Endothelial cell of umbilical vein (primary cell): ENCODE measurements around the gene MRPL12.

Experiments used
- POLR2A ChIP-seq: IDR thresholded peaks from 2 replicates; pipeline ENCODE4 v1.6.1; 2012; ENCODE audit warnings: low read depth, mild to moderate bottlenecking, control low read depth, low read length
- TF ChIP-seq, protein P1 (sequence below), 2 donors: IDR thresholded peaks; 1 replicate in 1 of 2; 2 replicates in 1 of 2; pipeline ENCODE4 v1.5.1; 2011; ENCODE audit warnings: low read length in 2 of 2, mild to moderate bottlenecking in 2 of 2, moderate library complexity in 2 of 2, control low read depth in 1 of 2, inconsistent platforms in 1 of 2, low read depth in 1 of 2; ENCODE audit not compliant: insufficient read depth in 1 of 2; ENCODE audit errors: extremely low read depth in 1 of 2

DNA sequence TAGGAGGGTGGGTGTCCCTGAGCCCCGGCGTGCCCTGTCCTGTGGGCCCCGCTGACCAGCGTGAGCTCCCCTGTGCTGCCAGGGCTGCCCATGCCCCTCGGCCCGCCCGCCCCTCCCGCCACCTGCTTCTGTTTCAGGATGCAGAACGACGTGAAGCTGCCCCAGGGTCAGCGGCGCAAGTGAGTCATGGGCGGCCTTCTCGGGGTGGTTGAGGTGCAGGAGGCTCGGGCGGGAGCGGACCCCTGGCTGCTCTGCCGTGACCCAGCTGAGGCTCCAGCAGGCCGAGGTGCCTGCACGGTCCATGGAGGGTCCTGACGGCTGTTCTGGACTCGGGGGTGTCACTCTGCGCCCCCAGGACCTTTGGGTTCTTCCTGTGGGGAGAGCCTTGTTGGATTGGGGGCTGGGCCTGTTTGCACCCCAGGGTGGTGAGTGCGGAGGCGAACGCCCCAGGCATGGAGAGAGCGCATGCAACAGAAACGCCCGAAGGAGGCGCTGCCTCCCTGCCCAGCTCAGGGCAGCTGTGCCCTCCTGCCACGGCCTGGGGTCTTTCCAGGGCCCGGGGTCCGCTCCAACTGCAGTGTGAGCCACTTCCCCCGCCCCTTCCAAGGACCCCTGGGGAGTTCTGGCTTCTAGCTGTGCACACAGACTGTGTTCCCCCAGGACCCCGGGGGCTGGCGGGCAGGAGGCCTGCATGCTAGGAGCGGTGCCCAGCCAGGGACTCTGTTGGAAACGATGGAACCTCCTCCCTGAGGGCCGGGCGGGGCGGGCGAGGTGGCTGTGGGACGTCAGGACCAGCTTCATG, 12.9 kb downstream of the MRPL12 start:
- TF ChIP-seq, protein P1, sequence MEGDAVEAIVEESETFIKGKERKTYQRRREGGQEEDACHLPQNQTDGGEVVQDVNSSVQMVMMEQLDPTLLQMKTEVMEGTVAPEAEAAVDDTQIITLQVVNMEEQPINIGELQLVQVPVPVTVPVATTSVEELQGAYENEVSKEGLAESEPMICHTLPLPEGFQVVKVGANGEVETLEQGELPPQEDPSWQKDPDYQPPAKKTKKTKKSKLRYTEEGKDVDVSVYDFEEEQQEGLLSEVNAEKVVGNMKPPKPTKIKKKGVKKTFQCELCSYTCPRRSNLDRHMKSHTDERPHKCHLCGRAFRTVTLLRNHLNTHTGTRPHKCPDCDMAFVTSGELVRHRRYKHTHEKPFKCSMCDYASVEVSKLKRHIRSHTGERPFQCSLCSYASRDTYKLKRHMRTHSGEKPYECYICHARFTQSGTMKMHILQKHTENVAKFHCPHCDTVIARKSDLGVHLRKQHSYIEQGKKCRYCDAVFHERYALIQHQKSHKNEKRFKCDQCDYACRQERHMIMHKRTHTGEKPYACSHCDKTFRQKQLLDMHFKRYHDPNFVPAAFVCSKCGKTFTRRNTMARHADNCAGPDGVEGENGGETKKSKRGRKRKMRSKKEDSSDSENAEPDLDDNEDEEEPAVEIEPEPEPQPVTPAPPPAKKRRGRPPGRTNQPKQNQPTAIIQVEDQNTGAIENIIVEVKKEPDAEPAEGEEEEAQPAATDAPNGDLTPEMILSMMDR (IDR thresholded peaks at IDR 0.05; ENCODE audit: extremely low read depth in 1 of 2, insufficient read depth in 1 of 2, low read depth in 1 of 2, low read length in 2 of 2), result no peak
- no peak for TF ChIP-seq POLR2A
